Choroid plexus epithelial cell (primary cell): Measurements from ENCODE around the gene TP53BP1.

ENCODE experiments used
- DNase-seq: peaks from one replicate; pipeline ENCODE4 v3.0.0-alpha.2; 2010; ENCODE audit warnings: low read depth
- H3K4me3 ChIP-seq: 2 replicates; pipeline ENCODE4 v1.5.1; 2011; ENCODE audit warnings: low read depth, mild to moderate bottlenecking, control low read depth, low read length, moderate library complexity
- TF ChIP-seq, protein P1 (sequence below): conservative IDR thresholded peaks from 2 replicates; pipeline ENCODE4 v1.5.1; 2011; ENCODE audit warnings: low read depth, mild to moderate bottlenecking, control low read depth, inconsistent platforms, low read length, moderate library complexity

Gene TP53BP1

DNA sequence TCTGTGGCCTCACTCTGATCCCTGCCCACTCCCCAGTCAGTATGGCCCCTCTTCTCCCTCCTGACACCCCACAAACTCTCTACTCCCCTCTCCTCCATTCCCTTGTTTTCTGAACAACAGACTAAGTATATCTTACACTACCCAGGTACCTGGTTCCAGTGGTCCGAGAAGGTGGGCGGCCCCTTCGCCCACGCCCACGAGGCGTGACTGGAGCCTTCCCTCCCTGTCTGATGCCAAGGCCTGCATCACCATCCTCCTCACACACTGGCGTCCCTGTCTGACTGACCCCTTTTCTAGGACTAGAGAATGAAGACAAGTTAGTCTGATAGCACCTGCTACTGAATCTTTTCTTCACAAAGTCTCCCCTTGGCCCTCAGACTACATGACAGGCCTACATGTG is 72.1 kb downstream of the TP53BP1 start:
- no peak for DNase-seq
- TF ChIP-seq, protein P1, sequence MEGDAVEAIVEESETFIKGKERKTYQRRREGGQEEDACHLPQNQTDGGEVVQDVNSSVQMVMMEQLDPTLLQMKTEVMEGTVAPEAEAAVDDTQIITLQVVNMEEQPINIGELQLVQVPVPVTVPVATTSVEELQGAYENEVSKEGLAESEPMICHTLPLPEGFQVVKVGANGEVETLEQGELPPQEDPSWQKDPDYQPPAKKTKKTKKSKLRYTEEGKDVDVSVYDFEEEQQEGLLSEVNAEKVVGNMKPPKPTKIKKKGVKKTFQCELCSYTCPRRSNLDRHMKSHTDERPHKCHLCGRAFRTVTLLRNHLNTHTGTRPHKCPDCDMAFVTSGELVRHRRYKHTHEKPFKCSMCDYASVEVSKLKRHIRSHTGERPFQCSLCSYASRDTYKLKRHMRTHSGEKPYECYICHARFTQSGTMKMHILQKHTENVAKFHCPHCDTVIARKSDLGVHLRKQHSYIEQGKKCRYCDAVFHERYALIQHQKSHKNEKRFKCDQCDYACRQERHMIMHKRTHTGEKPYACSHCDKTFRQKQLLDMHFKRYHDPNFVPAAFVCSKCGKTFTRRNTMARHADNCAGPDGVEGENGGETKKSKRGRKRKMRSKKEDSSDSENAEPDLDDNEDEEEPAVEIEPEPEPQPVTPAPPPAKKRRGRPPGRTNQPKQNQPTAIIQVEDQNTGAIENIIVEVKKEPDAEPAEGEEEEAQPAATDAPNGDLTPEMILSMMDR: no peak
- no peak overlapping the region for H3K4me3 ChIP-seq

DNA sequence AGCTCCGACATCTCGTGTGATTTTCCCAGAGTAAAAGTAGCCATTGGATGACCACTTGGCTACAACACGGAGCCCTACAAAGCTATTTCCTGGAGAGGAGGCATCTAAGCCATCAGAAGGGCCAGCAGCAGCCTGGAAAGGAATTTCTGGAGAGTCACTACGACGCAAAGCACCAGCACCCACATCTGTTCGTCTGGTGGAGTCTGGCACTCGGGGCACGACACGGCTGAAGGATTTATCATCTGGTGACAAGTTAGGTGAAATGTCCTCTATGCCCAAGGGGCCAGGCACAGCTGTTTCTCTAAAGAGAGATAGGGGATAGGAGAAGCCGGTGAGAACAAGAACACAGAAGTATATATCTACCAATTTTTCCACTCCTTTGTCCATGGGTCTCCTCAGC is 72.5 kb downstream of the TP53BP1 start:
- DNase-seq: no peak
- TF ChIP-seq, protein P1: no peak
- no peak overlapping the region for H3K4me3 ChIP-seq

DNA sequence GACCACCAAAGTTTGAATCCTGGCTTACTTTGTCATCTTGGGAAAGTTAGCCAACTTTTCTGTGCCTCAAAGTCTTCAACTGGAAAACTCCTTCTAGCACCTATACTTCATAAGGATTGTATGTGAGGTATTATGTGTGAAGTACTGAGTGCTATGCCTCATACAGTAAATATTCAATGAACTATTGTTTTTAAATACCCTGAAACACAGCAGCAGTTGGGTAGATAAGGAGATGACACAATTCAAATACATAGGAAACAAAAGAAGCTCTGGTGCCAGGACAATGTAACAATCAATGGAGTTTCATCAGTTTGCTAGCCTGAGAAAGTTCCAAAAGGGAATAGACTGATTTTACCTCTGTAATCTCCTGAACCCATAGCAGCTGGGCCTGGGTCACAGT is 78.8 kb downstream of the TP53BP1 start:
- DNase-seq: no peak
- TF ChIP-seq, protein P1: no peak
- H3K4me3 ChIP-seq: no peak overlapping the region

DNA sequence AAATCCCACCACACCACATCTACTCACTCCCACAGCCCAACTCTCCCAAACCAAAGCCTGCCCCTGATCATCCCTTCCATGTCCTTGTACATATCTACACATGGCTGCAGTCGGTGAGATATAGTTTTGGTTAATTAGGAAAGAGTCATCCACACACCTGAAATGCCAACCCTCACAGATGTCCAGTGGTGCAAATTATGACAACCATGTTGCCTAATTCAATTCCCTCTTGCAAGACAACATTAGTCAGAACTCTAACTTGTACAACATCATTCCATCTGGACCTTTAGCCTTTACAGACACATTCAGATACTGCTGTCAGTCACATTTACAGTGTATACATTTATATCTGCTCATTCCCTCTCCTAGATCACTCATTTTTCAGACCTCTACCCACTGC is 80.9 kb downstream of the TP53BP1 start:
- DNase-seq: no peak
- no peak overlapping the region for H3K4me3 ChIP-seq
- TF ChIP-seq, protein P1: no peak

DNA sequence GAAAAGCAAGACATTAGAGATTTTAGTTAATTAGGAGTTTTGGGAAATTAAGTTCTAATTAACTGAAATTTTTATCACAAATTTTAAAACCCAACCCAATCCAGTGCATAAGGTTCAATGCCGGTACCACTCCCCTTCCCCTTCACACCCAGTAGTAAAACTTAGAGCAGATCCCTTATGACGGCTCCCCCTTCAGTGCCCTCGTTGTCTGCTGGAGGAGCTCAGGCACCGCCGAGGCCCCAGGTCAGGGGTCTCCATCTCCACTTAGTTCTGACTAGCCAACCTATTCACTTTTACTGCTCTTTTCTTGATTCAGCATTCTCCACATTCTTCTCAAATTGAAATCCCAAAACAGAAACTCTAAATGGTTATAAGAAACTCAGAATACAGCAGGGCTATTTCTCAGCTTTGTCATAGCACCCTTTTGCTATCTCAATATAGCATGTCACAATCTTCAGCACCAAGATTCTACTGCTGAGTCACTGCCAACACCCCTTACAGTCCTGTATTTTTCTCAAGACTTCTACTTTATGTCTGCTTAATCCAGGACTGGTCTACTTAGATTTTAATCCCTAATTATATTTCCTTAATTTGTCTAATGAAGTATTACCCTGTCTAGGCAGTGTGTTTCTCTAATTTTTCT is 82.3 kb downstream of the TP53BP1 start:
- no peak overlapping the region for H3K4me3 ChIP-seq
- DNase-seq: peak; percentile 66
- TF ChIP-seq, protein P1: no peak

DNA sequence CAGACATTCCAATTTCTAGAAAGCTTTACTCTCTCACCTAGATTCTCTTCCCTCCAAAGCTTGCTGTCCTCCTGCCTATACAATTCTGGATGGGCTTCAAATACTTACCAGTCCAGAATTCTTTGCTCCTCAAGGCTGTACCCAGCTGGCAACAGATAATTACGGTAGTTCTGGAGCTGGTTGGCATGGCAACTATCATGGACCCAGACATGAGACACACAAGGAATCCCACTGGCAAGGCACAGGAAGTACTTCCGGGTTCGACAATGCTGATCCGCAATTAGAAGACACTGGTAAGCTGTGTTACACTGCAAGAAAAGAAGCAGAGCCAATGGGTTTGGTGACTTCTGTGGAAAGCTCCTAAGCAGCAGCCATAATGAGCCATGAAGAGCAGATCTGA is 84.2 kb downstream of the TP53BP1 start:
- DNase-seq: no peak
- TF ChIP-seq, protein P1: no peak
- no peak overlapping the region for H3K4me3 ChIP-seq

DNA sequence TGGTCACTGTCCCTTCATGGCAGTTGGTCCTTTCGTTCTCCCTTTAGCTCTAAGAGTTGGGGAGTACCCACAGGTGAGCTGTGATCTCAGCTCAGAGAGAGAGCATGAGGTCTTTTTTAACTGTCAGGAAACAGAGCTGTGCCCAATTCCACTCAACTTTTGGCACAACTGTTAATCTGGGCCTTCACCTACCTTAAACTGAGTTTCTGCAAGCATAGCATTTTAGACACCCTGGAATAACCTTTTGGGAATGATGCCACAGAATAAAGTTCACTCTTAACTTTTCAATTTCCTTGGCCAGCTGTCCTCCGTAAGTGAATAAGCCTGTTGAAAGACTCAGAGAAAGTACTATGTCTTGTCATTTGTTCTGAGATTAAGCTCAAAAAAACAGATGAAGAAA is 86.1 kb downstream of the TP53BP1 start:
- TF ChIP-seq, protein P1: no peak
- no peak for DNase-seq
- H3K4me3 ChIP-seq: no peak overlapping the region
